CD4-positive, alpha-beta T cell treated with Interleukin-10 for 1 hour (primary cell): ENCODE measurements around the gene CCDC93.

ENCODE experiments used
- DNase-seq: peaks from one replicate; pipeline ENCODE4 v3.0.0-alpha.2; 2020

CCDC93 gene

DNA sequence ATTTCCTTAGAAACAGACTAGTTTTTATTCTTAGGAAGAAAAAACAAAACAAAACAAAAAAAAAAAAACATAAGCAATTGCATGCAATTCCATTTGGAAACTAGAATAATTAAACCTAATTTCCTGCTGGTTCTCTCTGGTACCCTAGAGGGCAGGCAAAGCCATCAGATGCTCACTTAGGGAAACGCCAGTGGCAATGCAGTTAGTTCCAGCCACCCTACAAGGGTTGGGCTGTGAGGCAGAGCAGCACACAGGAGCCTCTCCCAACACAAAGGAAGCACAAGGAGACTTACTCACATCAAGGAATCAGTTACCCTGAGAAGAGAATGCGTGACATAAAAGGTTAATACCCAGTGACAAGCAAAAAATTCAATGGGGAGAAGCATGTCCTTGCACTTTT, 28.8 kb downstream of the CCDC93 start:
- DNase-seq, result no peak

DNA sequence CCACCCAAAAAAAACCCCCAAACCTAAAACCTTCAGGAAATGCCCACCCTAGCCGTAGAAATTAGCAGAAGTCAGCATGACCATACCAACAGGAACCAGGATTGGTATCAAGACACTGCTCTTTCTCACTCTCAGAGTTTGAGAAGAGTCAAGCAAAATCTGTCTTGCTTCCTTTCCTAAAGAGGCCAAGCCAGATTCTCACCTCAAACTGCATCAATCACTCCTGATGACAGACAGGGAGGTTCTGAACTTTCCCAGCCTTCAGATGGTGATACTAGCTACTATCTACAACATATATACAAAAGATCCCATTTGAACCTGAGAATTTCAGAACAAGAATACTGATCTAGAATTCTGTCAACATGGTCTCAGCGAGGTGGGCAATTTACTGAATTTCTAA, 29.7 kb downstream of the CCDC93 start:
- no peak for DNase-seq

DNA sequence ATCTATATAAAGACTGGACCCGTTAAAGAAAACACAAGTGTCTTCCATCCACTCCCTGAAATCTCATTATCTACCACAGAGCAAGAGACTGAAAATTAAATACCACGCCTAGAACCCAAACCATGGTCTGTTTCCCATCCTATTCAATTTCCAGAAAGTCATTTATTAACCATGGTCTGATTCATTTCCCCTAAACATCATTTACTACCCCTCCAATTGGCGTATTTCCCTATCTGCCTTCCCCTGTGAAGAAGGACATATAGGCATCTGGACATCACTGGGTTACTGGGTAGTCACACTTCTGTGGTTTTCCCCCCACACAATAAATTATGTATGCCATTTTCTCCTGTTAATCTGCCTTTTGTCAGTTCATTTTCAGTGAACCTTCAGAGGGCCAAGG, 30.8 kb downstream of the CCDC93 start:
- DNase-seq, result no peak

DNA sequence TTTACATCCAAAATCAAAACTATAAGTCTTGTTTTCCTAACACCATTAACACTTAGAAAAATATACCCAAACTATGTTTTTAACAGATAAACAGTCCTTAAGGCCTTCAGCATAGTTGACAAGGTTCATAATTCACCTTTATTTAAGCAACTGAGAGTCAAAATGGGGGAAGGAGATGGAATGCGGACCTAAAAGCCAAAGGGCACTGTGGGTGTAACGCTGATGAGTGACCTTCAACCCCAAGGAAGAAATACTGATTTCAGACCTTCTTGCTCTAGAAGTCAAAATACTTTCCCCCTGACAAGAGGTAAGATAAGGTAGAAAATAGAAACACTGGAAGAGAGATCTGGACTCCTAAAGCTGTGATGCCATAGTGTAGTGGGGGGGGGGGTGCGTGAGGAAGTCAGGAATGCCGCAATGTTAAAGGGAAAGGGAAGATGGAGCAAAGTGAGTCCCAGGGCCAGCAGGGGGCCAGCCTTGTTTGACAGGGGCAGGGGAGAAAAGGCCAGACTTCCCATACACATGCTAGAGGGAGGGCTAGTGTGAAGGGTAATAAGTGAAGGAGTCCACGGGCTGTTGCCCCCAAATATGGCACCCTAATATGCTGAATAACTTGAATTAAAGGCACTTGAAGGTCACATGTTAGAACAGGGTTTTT, 31.4 kb downstream of the CCDC93 start:
- no peak for DNase-seq

DNA sequence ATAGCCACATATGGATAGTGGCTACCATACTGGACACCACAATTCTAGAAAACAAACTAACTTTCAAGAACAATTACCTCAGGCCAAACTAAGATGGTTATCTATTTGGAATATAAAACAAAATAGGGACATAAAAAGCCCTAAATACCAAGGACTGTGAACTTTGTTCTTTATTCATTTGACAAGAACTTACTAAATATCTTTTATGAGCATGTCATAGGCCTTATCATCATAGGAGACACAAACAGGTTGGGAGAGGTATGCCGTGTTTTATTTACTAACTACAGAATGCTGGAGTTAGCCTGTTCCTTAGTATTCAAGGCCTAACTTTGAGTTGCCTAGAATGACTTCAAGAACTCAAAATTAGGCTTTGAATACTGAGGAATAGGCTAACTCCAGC, 32.1 kb downstream of the CCDC93 start:
- no peak for DNase-seq

DNA sequence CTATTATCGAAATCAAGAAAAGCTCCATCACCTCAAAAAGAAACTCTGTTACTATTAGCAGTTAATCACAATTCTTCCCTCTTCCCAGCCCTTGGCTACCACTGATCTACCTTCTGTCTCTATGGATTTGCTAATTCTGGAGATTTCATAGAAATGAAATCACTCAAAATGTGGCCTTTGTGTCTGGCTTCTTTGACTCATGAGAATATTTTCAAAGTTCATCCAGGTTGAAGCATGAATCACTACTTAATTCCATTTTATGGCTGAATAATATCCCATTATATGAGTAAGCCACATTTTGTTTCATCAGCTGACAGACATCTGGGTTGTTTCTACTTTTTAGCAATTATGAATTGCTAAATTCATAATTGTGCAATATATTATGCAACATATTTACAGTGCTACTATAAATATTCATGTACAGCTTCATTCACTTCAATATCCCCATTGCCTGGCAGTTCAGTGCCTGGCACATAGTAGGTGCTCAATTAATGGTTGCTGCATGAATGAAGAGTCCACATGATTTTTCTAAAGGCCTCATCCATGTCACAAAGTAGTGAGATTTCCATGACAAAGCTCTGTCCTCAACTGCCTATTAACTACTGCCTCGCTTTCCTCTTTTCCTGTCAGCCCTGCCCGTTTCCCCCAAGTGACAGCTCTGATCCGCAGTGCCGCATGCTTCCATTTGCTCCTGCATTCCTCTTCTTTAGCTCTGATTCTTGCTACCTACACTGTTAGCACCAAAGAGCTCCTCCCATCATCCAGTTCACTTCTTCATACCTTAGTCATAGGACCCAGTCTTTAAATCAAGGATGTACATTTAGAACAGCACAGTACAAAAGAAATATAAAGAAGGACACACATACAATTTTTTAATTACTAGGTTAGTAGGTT, 32.8 kb downstream of the CCDC93 start:
- DNase-seq, result no peak

DNA sequence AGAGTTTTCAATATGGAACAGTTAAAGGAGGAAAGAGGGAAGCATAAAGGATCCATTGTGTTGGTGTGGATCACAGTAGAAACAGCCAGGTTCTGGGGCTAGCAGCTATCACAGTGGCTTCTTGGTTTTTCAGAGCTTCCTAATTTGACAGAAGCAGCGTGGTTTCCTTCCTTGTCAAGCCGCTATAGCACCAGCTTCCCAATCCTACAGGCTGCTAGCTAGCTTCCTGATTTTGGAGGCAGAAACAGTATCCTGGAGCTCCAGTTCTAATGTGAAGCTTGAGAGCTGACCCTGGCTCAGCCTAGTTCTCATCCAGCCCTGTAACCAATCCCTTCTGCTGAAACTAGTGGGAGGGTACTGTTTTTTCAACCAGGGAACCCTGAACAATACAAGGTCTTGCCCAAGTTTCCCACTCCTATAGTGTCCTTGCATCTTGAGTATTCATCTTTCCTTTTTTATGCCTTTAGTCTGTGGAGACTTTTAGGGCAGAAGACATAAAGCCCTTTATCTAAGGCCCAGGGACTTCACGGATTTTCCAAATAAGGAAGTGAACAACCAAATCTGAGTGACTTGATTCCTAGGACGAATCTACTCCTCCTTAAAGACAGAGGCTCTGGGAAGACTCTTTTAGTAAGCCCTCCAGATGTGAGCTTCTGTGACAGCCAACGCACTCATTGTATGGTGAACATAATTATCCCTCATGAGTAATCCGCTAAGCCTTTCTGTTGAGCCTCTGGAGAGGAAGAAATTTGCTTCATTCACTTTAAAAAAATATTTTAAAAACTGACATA, 33.8 kb downstream of the CCDC93 start:
- no peak for DNase-seq

DNA sequence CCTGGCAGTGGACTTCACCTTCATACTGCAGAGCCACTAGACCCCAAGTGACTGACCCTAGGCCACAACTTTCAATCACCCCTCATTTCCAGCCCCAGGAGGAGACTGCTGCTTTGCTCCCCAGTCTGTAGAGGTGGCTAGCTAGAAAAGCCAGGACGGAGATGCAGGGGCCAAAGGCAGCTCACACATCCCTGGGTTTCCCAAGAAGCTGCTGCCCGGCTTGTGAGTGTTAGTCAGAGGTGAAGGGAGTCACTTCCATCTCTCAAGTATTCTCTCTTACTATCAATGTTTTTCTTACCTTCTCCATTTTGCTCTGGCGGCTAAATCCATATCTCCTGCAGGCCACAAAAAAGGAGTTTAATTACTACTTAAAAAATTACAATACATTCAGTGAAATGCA, 36.2 kb downstream of the CCDC93 start:
- no peak for DNase-seq

DNA sequence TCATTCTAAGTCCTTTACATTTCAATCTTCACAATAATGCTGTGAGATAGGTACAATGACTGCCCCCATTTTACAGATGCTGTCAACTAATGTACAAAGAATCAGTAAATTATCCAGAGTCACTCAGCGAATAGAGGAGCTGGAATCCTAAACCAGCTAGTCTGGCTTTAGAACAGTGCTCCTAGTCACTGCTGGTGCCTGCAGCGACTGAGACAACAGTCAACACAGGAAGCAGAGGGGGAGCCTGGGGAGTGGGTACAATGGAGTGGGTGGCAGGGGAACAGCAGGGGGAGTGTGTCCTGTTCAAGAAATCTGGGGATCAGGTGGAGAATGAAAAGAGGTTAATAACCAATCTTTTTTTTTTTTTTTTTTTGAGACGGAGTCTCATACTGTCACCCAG, 37.3 kb downstream of the CCDC93 start:
- no peak for DNase-seq

DNA sequence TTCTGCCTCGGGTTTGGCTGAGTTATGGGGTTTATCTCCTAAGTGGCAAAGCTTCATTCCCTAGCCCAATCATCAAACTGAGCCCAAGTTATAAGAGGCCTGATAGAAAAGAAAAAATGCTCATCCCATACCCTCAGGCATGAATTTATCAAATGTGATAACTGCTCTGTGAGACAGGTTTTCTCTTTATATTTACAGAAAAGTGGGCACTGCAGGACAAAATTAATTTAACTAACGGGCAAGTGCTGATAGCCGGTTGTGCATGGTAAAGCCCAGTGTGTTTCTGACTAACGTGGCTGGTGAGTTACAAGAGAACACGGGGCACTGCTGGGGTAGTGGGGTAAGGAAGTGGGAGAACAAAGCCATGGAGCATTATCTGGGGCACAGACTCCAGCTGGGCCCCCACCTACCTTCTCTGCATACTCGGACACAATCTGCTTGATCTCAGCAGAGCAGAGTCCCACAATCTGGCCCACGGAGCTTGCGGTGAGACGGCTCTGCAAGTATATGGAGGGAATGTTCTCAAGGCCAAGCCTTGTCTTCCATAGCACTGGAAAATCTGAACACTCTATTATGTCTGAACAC, 40.3 kb downstream of the CCDC93 start:
- DNase-seq, result no peak

DNA sequence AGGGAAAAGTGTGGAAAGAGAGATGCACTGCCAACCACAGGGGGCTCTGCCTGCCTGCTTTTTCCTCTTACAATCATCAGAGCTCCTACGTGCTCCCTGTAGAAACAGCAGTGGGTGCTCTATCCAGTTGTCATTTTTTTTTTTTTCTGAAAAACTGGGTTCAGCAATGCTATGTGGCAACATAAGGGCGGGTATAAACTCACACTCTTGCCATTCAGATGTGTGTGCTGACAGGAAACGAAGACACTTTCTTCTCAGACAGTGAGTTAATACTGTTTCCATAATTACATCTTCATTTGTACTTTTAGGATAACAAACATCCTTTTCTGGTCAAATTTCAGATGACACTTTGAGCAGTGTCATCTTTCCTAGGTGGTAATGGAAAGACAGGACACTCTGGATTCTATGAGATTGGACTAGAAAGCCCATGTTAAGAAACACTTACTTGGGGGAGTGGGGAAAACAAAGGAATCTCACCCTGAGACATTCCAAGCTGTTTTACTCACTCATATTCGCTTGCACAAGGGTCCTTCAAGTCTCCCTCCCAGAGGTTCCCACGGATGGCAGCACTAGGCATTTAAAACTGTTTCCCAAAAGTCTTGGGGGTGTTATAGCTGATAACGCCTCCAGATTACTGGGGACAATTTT, 41.3 kb downstream of the CCDC93 start:
- no peak for DNase-seq

DNA sequence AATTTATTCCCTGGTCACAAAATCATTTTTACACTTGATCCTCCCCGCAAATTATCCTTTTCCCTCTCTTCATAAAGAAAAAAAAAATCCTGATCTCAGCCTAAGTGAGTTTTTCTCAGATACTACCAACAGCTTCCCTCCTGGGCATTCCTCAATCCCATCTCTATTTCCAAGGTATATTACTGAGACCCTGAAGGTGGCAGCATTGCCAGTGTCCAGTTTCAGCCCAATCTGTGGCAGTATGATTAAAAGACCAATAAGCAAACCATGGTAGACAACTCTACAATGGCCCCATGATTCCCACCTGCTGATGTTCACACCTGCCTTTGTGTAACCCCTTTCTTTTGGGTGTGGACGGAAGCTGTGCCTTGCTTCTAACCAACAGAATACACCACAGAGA, 45.1 kb downstream of the CCDC93 start:
- no peak for DNase-seq

DNA sequence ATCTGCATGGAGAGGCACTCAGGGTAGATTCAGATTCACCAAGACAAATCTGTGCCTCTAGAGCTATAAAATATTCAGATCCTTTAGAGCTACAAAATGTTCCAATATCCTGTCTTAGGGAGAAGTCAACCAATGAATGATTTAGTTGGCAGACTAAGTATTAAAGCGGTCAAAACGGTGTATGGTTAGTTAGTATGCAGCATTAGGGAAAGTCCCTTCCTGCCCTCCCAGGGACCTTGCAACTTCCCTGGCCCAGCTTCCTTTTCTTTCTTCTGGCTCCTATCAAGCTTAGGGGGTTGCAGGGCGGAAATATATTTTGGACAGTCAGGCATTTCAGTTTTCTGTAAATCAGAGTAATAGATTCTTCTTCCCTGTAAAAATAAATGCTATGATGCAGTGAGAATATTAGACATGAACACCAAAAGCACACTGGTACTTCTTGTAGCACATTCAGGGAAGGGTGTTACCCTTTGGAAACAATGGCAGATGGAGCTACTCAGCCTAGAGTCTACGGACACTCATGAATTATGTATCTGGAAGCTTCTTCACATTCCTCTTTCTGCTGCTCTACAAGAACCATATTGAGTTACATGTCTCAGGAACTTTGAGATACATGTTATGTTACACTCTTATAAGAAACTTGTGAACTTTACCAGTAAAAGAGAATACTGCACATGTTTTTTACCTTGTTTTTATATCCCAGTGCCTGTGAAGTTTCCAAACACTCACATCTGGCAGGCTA, 45.7 kb downstream of the CCDC93 start:
- DNase-seq, result no peak

DNA sequence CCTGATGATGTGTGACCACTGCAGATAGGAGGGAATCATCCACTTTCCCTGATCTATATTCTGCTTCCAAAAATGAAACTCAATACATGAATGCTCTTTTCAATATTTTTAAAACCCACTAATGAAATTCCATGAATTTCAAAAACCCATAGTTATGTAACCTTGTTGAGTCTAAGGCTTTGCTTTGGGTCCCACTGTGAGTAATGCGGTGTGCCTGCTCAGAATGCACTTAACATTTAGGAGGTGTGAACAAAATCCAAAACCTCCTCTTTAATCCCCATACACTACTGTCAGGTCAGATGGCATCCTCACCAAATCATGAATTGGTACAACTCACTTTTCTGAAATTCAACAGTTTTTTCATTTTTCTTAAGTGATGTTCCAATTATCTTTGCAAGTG, 50.4 kb downstream of the CCDC93 start:
- DNase-seq, result no peak

DNA sequence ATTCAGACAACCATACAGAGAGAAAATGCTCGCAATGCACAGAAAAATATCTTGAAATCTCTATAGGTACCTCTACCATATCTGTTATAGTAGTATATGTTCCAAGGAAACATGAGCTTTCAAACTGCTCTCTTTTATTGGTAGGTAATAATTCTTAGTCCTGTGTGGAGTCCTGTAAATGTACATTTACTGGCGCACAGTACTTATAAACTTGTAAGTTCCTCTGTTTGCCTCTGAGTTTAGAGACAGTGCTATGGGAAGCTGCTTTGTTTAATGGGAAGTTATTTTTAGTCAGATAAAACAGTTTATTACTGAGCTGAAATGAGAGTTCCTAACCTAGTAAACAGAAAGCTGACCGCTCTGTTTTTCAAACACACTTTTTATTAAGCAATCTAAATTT, 52.7 kb downstream of the CCDC93 start:
- DNase-seq, result no peak

DNA sequence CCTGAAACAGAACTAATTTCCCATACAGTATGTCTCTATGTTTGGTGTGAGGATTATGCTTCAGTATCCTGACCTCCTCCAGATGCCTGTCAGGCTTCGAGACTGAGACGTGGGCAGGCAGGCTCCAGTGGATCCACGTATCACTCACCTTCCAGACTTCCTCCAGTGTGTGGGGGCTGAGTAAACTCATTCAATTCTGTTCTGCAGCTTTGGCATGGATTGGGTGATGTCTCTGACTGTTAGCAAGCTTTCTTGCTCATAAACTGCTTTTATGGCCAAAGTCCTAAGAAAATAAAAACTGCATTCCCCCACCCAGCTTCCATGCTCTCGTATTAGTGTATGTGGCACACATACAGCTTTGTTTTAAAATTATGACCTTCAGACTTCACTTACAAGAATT, 53.6 kb downstream of the CCDC93 start:
- no peak for DNase-seq

DNA sequence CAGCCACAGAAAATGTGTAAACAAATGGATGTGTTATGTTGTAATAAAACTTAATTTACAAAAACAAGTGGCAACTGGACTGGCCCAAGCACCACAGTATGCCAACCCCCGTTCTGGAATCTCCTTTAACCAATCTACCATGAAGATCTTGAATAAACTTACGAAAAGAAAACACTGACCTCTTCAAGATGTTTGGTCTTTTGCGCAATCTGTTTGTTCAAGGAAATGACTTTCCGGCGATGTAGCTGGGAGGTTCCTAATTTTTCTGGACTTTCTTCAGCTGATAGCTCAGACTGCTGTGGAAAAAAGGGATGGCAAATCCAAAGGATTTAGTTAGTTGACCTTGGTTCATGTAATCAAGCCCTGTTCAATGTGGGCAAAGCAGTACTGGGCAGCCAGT, 55.7 kb downstream of the CCDC93 start:
- DNase-seq, result no peak

DNA sequence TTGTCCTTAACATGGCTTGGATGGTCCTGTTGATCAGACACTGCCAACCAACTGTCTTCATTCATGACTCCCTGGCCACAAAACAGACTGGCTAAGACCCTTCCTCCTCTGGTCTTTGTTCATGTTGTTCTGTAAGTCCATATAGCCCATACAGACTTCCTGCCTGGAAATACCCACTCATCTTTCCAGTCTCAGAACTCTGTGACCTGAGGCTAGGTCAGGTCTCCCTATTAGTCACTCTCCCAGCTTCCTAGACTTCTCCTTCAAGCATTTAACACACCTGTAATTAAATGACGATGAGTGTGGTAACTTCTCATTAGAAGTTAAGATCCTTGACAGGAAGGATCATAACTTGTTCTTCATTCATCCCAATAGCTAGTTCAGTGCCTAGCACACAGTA, 56.3 kb downstream of the CCDC93 start:
- DNase-seq, result no peak

DNA sequence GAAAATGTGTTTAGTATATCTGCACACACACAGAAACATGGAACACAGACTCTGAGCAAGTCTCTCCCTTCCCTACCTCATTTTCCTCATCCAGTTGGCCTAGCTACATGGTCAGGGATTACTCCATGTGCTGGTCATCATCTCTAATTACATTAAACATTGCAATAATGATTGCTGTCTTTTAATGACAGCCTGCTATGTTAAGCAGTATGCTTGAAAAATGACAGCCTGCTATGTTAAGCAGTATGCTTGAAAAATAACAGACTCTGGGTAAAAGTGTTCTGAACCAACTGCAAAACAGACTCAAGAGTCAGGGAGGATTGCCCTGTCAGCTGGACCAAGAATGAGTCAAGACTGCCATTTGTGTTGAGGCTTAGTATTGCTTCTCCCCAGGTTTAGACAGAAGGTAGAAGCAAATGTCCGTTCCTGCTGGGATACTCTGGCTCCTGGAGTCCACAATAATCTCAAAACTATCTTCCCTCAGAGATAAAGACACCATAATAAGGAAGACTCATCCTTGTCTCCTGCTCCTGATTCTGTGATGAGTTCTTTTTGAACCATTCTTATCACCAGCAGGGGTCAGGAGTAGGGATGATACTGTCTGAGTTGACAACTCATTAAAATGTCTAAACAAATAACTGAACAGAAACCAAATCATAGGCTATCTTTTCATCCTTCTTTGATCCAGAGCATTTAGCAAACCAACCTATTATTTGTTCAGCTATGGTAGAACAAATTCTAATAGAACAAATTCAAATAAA, 57.7 kb downstream of the CCDC93 start:
- DNase-seq, result no peak

DNA sequence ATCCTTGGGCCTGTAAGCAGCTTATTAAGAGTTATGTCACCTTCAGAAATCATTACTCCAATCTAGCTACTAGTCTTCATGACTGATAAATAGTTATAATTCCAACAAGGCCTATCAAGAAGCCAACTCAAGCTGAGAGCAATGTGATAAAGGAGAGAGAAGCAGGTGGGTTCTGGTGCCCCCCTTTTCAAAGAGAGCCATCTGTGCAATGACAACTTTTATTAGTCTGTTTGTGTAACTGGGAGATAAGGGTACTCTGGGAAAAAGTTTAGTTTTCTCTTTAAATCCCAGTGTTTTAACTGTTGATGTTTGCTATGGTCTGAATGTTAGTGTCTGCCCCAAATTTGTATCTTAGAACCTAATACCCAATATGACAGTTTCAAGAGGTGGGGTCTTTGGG, 60.6 kb downstream of the CCDC93 start:
- no peak for DNase-seq

DNA sequence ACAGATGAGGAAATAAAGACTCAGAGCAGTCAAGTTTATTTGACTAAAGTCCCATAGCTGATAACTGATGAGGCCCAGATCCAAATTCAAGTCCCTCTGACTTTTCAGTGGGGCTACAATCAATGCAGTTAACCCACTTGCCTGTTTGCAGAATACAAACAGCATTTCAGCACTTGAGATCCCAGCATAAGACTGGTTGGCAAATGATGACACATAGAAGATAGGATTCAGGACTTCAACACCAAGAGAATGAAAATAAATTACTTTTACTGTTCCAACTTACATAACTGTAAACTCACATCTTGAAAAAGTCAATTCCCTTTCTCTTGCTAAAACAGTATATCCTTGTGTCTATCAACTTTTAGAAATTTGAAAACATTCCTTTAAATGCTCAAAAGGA, 61.2 kb downstream of the CCDC93 start:
- no peak for DNase-seq
